GM12873 (cell line): ENCODE data around the gene NPC1.

Experiments
- CTCF ChIP-seq: IDR thresholded peaks from 2 replicates; pipeline ENCODE4 v1.5.1; 2012; ENCODE audit warnings: low read depth, mild to moderate bottlenecking, moderate library complexity, low read length, control low read depth; ENCODE audit not compliant: insufficient read depth; ENCODE audit errors: missing control alignments

Gene NPC1

GRCh38 chr18:23617412-23618014 is 31.2 kb upstream of the NPC1 start:
- no peak for TF ChIP-seq CTCF

GRCh38 chr18:23616258-23616657 is 30.0 kb upstream of the NPC1 start:
- TF ChIP-seq CTCF, result no peak

GRCh38 chr18:23614891-23615290 is 28.6 kb upstream of the NPC1 start:
- TF ChIP-seq CTCF, result no peak

- TF ChIP-seq CTCF, result no peak
Observed at GRCh38 chr18:23614413-23614812, 28.1 kb upstream of the NPC1 start.

- no peak for TF ChIP-seq CTCF
Observed at GRCh38 chr18:23612434-23613090, 26.3 kb upstream of the NPC1 start.

GRCh38 chr18:23609390-23610023 is 23.2 kb upstream of the NPC1 start:
- no peak for TF ChIP-seq CTCF

GRCh38 chr18:23608211-23608610 is 21.9 kb upstream of the NPC1 start:
- TF ChIP-seq CTCF, result no peak
